Duodenal mucosa (tissue), 2 donors: Measurements from ENCODE around the gene LRRC47.

Experiments
- H3K27ac ChIP-seq: one replicate; pipeline ENCODE4 v1.7.0; 2013; ENCODE audit warnings: low read depth, low read length
- H3K27me3 ChIP-seq, 2 donors: one replicate each; pipeline ENCODE4 v1.7.0; 2013; ENCODE audit warnings: low read length in 2 of 2, control low read depth in 1 of 2; ENCODE audit not compliant: insufficient read depth in 2 of 2, control insufficient read depth in 1 of 2
- H3K36me3 ChIP-seq, 2 donors: one replicate each; pipeline ENCODE4 v1.7.0; 2013; ENCODE audit warnings: low read length in 2 of 2, control low read depth in 1 of 2; ENCODE audit not compliant: insufficient read depth in 2 of 2, control insufficient read depth in 1 of 2
- H3K4me1 ChIP-seq, 2 donors: one replicate each; pipeline ENCODE4 v1.7.0; 2013; ENCODE audit warnings: low read length in 2 of 2, control low read depth in 1 of 2; ENCODE audit not compliant: insufficient read depth in 2 of 2, control insufficient read depth in 1 of 2
- H3K4me3 ChIP-seq, 2 donors: one replicate each; pipeline ENCODE4 v1.7.0; 2013; ENCODE audit warnings: low read length in 2 of 2, low read depth in 1 of 2
- H3K9ac ChIP-seq, 2 donors: one replicate each; pipeline ENCODE4 v1.7.0; 2013; ENCODE audit warnings: low read length in 2 of 2, low read depth in 1 of 2
- H3K9me3 ChIP-seq, 2 donors: one replicate each; pipeline ENCODE4 v1.7.0; 2013; ENCODE audit warnings: low read length in 2 of 2, control low read depth in 1 of 2; ENCODE audit not compliant: control insufficient read depth in 1 of 2

The LRRC47 gene

GRCh38 chr1:3762151-3762872 lies 34.0 kb downstream of the LRRC47 start:
- H3K36me3 ChIP-seq: no peaks in the 10 kb centered on the region
- H3K27me3 ChIP-seq: peaks cover 10 to 14% of the 10 kb centered on the region in 2 donors
- H3K9me3 ChIP-seq: no peaks in the 10 kb centered on the region
- no peak overlapping the region for H3K4me3 ChIP-seq
- no peak overlapping the region for H3K27ac ChIP-seq
- H3K4me1 ChIP-seq: no peaks in the 10 kb centered on the region
- no peak overlapping the region for H3K9ac ChIP-seq

GRCh38 chr1:3761296-3762010 lies 34.8 kb downstream of the LRRC47 start:
- no peaks in the 10 kb centered on the region for H3K9me3 ChIP-seq
- no peaks in the 10 kb centered on the region for H3K36me3 ChIP-seq
- no peak overlapping the region for H3K9ac ChIP-seq
- H3K27me3 ChIP-seq: peaks cover 10 to 13% of the 10 kb centered on the region in 2 donors
- no peak overlapping the region for H3K4me3 ChIP-seq
- no peaks in the 10 kb centered on the region for H3K4me1 ChIP-seq
- H3K27ac ChIP-seq: no peak overlapping the region

- Histone ChIP-seq H3K4me3 (no peak overlapping the region), H3K36me3 (no peaks in the 10 kb centered on the region), H3K4me1 (no peaks in the 10 kb centered on the region), H3K9me3 (no peaks in the 10 kb centered on the region), H3K27me3 (peaks cover 8 to 12% of the 10 kb centered on the region in 2 donors), H3K9ac (no peak overlapping the region), H3K27ac (no peak overlapping the region)
Measured at GRCh38 chr1:3759796-3760195, 36.5 kb downstream of the LRRC47 start.

- Histone ChIP-seq H3K27ac (no peak overlapping the region), H3K4me1 (no peaks in the 10 kb centered on the region), H3K9me3 (no peaks in the 10 kb centered on the region), H3K27me3 (peaks cover 8 to 12% of the 10 kb centered on the region in 2 donors), H3K9ac (no peak overlapping the region), H3K4me3 (no peak overlapping the region), H3K36me3 (no peaks in the 10 kb centered on the region)
Measured at GRCh38 chr1:3759164-3759563, 37.1 kb downstream of the LRRC47 start.

GRCh38 chr1:3756394-3756793 lies 39.9 kb downstream of the LRRC47 start:
- H3K4me1 ChIP-seq: no peaks in the 10 kb centered on the region
- peaks cover 8 to 12% of the 10 kb centered on the region in 2 donors for H3K27me3 ChIP-seq
- H3K9me3 ChIP-seq: no peaks in the 10 kb centered on the region
- no peak overlapping the region for H3K27ac ChIP-seq
- no peaks in the 10 kb centered on the region for H3K36me3 ChIP-seq
- H3K4me3 ChIP-seq: no peak overlapping the region
- no peak overlapping the region for H3K9ac ChIP-seq

GRCh38 chr1:3753656-3754454 lies 42.4 kb downstream of the LRRC47 start:
- H3K27me3 ChIP-seq: peaks cover 0 to 2% of the 10 kb centered on the region in 2 donors
- no peaks in the 10 kb centered on the region for H3K36me3 ChIP-seq
- no peaks in the 10 kb centered on the region for H3K9me3 ChIP-seq
- no peak overlapping the region for H3K4me3 ChIP-seq
- H3K27ac ChIP-seq: no peak overlapping the region
- H3K4me1 ChIP-seq: no peaks in the 10 kb centered on the region
- no peak overlapping the region for H3K9ac ChIP-seq

GRCh38 chr1:3752400-3752945 lies 43.8 kb downstream of the LRRC47 start, which contains the start of gene CCDC27:
CCDC27 (plus strand) TSS chr1:3752450; CDS start chr1:3752482, 32 bp downstream.
- Histone ChIP-seq H3K9ac (no peak within 1 kb of the TSS), H3K27me3 (peaks cover 0 to 2% of the 10 kb centered on the region in 2 donors), H3K4me1 (peaks cover 5 to 7% of the 10 kb centered on the region in 2 donors), H3K36me3 (no peaks in the 10 kb centered on the region), H3K9me3 (no peaks in the 10 kb centered on the region), H3K27ac (no peak within 1 kb of the TSS), H3K4me3 (no peak within 1 kb of the TSS)

- Histone ChIP-seq H3K27me3 (peaks cover 0 to 2% of the 10 kb centered on the region in 2 donors), H3K4me3 (no peak overlapping the region)
Measured at GRCh38 chr1:3750741-3751140, 45.6 kb downstream of the LRRC47 start.

GRCh38 chr1:3749512-3749911 lies 46.8 kb downstream of the LRRC47 start:
- H3K4me3 ChIP-seq: no peak overlapping the region
- H3K36me3 ChIP-seq: no peaks in the 10 kb centered on the region
- peaks cover 7 to 11% of the 10 kb centered on the region in 2 donors for H3K4me1 ChIP-seq
- no peaks in the 10 kb centered on the region for H3K9me3 ChIP-seq
- H3K27me3 ChIP-seq: no peaks in the 10 kb centered on the region
- H3K27ac ChIP-seq: no peak overlapping the region
- H3K9ac ChIP-seq: no peak overlapping the region

More at GRCh38 chr1:3750741-3751140, 45.6 kb downstream of the LRRC47 start:
- H3K9me3 ChIP-seq: no peaks in the 10 kb centered on the region
- H3K9ac ChIP-seq: no peak overlapping the region
- no peaks in the 10 kb centered on the region for H3K36me3 ChIP-seq
- H3K27ac ChIP-seq: no peak overlapping the region
- peaks cover 7 to 11% of the 10 kb centered on the region in 2 donors for H3K4me1 ChIP-seq
